ENCODE measurements around the gene SYTL2. TPM values are rescaled to one million over a fixed set of nuclear protein-coding genes. Genes with fewer than 3 reads are reported as not detected.

The SYTL2 gene
- total RNA-seq, 1 experiment from 2014 or later, result 5.2 TPM

DNA sequence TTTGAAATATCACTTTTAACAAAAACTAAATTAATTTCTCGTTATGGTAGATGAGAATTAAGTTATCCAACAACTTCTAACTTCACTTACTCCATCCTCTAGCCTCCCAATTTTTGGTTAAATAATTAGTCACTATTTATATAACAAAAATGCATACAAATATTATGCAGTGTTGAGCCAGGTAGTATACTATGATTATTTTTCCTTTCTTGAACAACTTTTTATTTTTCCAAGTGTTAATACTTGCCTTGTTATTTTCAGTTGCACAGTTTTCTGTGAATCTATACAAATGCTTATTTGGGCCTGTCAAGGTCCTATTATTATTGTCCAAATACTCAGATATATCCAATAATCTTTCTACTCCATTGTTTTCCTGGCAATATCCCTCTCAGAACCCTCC is 24.3 kb upstream of the SYTL2 start:
- no peaks in the 10 kb centered on the region for H3K36me3 Mint-ChIP-seq (ENCODE audit: insufficient read depth in 1 of 3, low read depth in 3 of 3)
- no peak overlapping the region for H3K27ac Mint-ChIP-seq
- Histone ChIP-seq H3K14ac (ENCODE audit: insufficient read depth, low read length) (no peak overlapping the region), H3K23me2 (ENCODE audit: insufficient read length, low read depth, low read length, poor library complexity, severe bottlenecking) (no peaks in the 10 kb centered on the region), H2BK120ac (ENCODE audit: low read depth, low read length, poor library complexity, severe bottlenecking) (no peak overlapping the region), H3K56ac (ENCODE audit: insufficient read length, low read depth, low read length) (no peak overlapping the region), H3K9me3 (ENCODE audit: control insufficient read depth, low read depth, low read length) (no peaks in the 10 kb centered on the region), H3K18ac (ENCODE audit: insufficient read length, low read depth, low read length) (no peak overlapping the region), H3K9ac (ENCODE audit: extremely low read depth, insufficient read length, low read length) (no peak overlapping the region), H3K4me1 (ENCODE audit: insufficient read depth, low read length) (no peaks in the 10 kb centered on the region), H2BK15ac (ENCODE audit: low read depth, low read length) (no peak overlapping the region), H3K79me1 (ENCODE audit: insufficient read depth, low read depth, low read length, poor library complexity, severe bottlenecking) (no peaks in the 10 kb centered on the region), H4K91ac (ENCODE audit: insufficient read length, low read depth, low read length) (no peak overlapping the region), H3K27ac (ENCODE audit: insufficient read length, low read depth, low read length) (no peak overlapping the region), H3K4me2 (ENCODE audit: insufficient read depth, insufficient read length, low read length) (no peak overlapping the region), H4K8ac (replicated peaks; ENCODE audit: insufficient read length, low read depth, low read length) (no peak overlapping the region), H2AK5ac (ENCODE audit: insufficient read length, low read length) (no peak overlapping the region), H3T11ph (ENCODE audit: low read length) (no peak overlapping the region), H4K5ac (ENCODE audit: insufficient read length, low read depth, low read length) (no peak overlapping the region), H2AFZ (ENCODE audit: low read length) (no peak overlapping the region), H3K27me3 (ENCODE audit: insufficient read depth, low read length) (no peaks in the 10 kb centered on the region), H3K79me2 (ENCODE audit: insufficient read depth, low read length) (no peaks in the 10 kb centered on the region), H4K20me1 (ENCODE audit: control insufficient read depth, insufficient read depth, insufficient read length) (no peaks in the 10 kb centered on the region), H2BK20ac (ENCODE audit: low read depth, low read length, poor library complexity, severe bottlenecking) (no peak overlapping the region), H3K4ac (ENCODE audit: low read depth, low read length) (no peak overlapping the region), H2BK12ac (ENCODE audit: insufficient read length, low read depth, low read length) (no peak overlapping the region), H2BK5ac (ENCODE audit: insufficient read length, low read length) (no peak overlapping the region), H3K23ac (ENCODE audit: insufficient read length, low read depth, low read length) (no peak overlapping the region)
- no peak for DNase-seq
- peaks cover 8 to 10% of the 10 kb centered on the region in 2 experiments; a peak in 3 of 4 replicates for H3K4me1 Mint-ChIP-seq
- no peak overlapping the region for H3K4me3 Mint-ChIP-seq
- WGBS (ENCODE audit: extremely low coverage, insufficient read length, low lambda C conversion rate), result 100% methylated on average over 1 of the region's 1 CpG
- TF ChIP-seq, protein P1, sequence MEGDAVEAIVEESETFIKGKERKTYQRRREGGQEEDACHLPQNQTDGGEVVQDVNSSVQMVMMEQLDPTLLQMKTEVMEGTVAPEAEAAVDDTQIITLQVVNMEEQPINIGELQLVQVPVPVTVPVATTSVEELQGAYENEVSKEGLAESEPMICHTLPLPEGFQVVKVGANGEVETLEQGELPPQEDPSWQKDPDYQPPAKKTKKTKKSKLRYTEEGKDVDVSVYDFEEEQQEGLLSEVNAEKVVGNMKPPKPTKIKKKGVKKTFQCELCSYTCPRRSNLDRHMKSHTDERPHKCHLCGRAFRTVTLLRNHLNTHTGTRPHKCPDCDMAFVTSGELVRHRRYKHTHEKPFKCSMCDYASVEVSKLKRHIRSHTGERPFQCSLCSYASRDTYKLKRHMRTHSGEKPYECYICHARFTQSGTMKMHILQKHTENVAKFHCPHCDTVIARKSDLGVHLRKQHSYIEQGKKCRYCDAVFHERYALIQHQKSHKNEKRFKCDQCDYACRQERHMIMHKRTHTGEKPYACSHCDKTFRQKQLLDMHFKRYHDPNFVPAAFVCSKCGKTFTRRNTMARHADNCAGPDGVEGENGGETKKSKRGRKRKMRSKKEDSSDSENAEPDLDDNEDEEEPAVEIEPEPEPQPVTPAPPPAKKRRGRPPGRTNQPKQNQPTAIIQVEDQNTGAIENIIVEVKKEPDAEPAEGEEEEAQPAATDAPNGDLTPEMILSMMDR (conservative IDR thresholded peaks at IDR 0.05), result no peak
- peaks cover 3% of the 10 kb centered on the region for H3K27me3 Mint-ChIP-seq (ENCODE audit: low read depth)
- peaks cover 5% of the 10 kb centered on the region in 2 experiments; a peak in 4 of 5 replicates for H3K9me3 Mint-ChIP-seq
